ENCODE data around the gene MIB2.

DNA sequence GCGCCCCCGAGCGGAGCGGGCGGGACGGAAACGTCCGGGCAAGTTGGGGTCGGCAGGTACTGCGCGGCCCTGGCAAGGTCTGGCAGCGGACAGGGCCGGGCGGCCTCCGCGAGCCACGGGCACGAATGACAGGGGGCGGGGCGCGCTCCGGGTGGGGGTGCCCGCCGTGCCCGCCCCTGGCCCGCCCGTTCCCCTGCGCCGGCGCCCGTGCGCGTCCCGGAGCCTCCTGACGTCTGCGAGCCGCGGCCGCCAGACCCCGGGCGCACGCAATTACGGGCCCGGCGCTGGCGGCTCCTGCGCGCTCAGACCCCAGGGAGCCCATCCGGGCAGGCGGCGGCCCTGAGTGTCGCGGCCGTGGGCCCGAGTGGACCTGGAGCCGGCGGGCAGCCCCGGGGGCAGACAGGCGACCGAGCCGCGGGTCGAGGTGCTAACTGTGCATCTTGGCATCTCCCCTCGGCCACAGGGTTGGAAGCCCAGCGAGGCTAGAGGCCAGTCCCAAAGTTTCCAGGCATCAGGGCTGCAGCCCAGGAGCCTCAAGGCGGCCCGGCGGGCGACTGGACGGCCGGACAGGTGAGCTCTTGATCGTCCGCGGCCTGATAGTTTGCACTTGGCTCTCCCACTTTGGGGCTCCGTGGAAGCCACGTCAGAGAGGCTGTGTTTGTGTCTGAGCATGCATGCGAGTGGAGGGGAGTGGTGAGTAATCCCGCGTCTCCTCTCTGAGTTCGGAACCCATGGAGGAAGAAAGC lies 918 bp downstream of the MIB2 start:
- no peak for TF ChIP-seq EZH2 (IDR thresholded peaks at IDR 0.05)
- no peak for TF ChIP-seq CTCF (IDR thresholded peaks at IDR 0.05)
- no peak for TF ChIP-seq EZH2phosphoT487 (IDR thresholded peaks at IDR 0.05)

Data from neural progenitor cell (in vitro differentiated cells).